ENCODE data around the gene TTLL13. TPM values are rescaled to one million over a fixed set of nuclear protein-coding genes. Genes with fewer than 3 reads are reported as not detected.

TTLL13 gene
- total RNA-seq, 1 donor from 2014 or later: under 0.01 TPM

GRCh38 chr15:90214553-90215196 lies 34.7 kb upstream of the TTLL13 start:
- DNase-seq (ENCODE audit: low read depth in 2 of 2): peak in 1 of 2 donors; percentile 30

- DNase-seq (ENCODE audit: low read depth in 2 of 2): no peak
Measured at GRCh38 chr15:90217671-90218394, 31.5 kb upstream of the TTLL13 start.

- peak; percentile 35 to 51 for DNase-seq (ENCODE audit: low read depth in 2 of 2)
Measured at GRCh38 chr15:90219421-90220141, 29.8 kb upstream of the TTLL13 start.

GRCh38 chr15:90221246-90221900 lies 28.0 kb upstream of the TTLL13 start:
- DNase-seq (ENCODE audit: low read depth in 2 of 2): peak; percentile 82 to 87

GRCh38 chr15:90222547-90222946 lies 26.8 kb upstream of the TTLL13 start:
- no peak for DNase-seq (ENCODE audit: low read depth in 2 of 2)

- DNase-seq (ENCODE audit: low read depth in 2 of 2): no peak
Measured at GRCh38 chr15:90223441-90224165, 25.8 kb upstream of the TTLL13 start.

- no peak for DNase-seq (ENCODE audit: low read depth in 2 of 2)
Measured at GRCh38 chr15:90225047-90225446, 24.3 kb upstream of the TTLL13 start.

- no peak for DNase-seq (ENCODE audit: low read depth in 2 of 2)
Measured at GRCh38 chr15:90225504-90226234, 23.7 kb upstream of the TTLL13 start.

- DNase-seq (ENCODE audit: low read depth in 2 of 2): no peak
Measured at GRCh38 chr15:90227336-90227735, 22.0 kb upstream of the TTLL13 start.

- no peak for DNase-seq (ENCODE audit: low read depth in 2 of 2)
Measured at GRCh38 chr15:90227816-90228772, 21.3 kb upstream of the TTLL13 start.

- DNase-seq (ENCODE audit: low read depth in 2 of 2): no peak
Measured at GRCh38 chr15:90228960-90229359, 20.4 kb upstream of the TTLL13 start.

GRCh38 chr15:90230071-90230494 lies 19.3 kb upstream of the TTLL13 start:
- no peak for DNase-seq (ENCODE audit: low read depth in 2 of 2)

- DNase-seq (ENCODE audit: low read depth in 2 of 2): no peak
Measured at GRCh38 chr15:90230610-90231009, 18.7 kb upstream of the TTLL13 start.

- no peak for DNase-seq (ENCODE audit: low read depth in 2 of 2)
Measured at GRCh38 chr15:90231028-90232017, 18.0 kb upstream of the TTLL13 start.

GRCh38 chr15:90232196-90232595 lies 17.2 kb upstream of the TTLL13 start:
- no peak for DNase-seq (ENCODE audit: low read depth in 2 of 2)

GRCh38 chr15:90232941-90233386 lies 16.4 kb upstream of the TTLL13 start:
- DNase-seq (ENCODE audit: low read depth in 2 of 2): no peak

GRCh38 chr15:90233387-90234095 lies 15.8 kb upstream of the TTLL13 start, which contains the start of gene CIB1:
CIB1 (minus strand) TSS chr15:90233941; CDS start chr15:90233885, 56 bp downstream.
- peak; percentile 47 to 97 for DNase-seq (ENCODE audit: low read depth in 2 of 2)
